HG03439 (cell line): Measurements from ENCODE around the gene TWNK.

ENCODE experiments used
- ATAC-seq: cut with Tn5 transposase; IDR thresholded peaks from one replicate; pipeline ENCODE4 v1.9.1; 2021; ENCODE audit warnings: mild to moderate bottlenecking, moderate library complexity; ENCODE audit not compliant: unreplicated experiment

TWNK gene

GRCh38 chr10:101010329-101010728 is 23.0 kb downstream of the TWNK start:
- no peak for ATAC-seq

GRCh38 chr10:101011517-101012423 is 24.4 kb downstream of the TWNK start:
- no peak for ATAC-seq

GRCh38 chr10:101012525-101013364 is 25.4 kb downstream of the TWNK start:
- peak; percentile 77 for ATAC-seq

GRCh38 chr10:101013365-101013825 is 26.1 kb downstream of the TWNK start:
- ATAC-seq = no peak

GRCh38 chr10:101014230-101014884 is 27.0 kb downstream of the TWNK start:
- no peak for ATAC-seq

GRCh38 chr10:101014966-101015581 is 27.7 kb downstream of the TWNK start:
- no peak for ATAC-seq

- ATAC-seq = no peak
These were observed 28.2 kb downstream of the TWNK start for GRCh38 chr10:101015582-101015973.

DNA sequence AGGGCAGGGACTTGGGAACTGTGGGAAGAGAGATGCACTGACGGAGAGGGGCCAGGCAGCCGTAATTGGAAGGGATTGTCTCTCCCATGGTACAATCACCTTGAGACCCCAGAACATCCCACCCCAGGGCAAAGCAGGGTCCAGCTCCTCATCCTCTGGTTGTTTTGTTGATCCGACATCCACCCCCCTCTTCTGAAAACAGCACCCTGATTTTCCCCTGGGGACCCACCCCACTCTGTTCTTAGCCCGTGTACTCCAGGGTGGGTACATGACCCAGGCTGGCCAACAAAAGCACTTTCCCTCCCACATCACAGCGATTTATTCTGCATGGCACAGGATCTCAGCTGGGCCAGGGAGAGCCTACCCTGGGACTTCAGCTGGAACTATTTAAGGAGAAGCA is 29.5 kb downstream of the TWNK start:
- no peak for ATAC-seq

DNA sequence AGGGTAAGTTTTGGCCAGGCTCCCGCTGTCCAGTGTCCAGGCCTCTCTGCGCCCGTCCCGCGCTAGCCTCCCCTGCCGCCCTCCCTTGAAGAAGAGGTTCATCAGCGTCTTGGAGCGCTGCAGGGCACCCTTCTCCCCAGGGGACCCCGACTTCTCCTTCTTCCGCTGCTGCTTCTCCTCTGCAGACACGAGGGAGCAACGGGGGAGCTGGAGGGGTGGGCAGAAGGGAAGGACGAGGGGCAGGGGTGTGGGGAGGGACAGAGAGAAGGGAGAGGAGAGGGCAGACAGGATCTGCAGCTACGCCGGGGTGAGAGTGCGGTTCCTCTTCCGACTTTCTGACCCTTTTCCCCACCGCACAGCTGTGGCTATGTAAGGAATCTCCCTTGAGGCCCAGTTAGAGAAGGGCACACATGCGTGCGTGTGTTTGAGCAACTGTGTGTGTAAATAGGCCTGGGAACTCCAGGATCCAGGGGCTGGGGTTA is 30.8 kb downstream of the TWNK start:
- ATAC-seq = no peak

DNA sequence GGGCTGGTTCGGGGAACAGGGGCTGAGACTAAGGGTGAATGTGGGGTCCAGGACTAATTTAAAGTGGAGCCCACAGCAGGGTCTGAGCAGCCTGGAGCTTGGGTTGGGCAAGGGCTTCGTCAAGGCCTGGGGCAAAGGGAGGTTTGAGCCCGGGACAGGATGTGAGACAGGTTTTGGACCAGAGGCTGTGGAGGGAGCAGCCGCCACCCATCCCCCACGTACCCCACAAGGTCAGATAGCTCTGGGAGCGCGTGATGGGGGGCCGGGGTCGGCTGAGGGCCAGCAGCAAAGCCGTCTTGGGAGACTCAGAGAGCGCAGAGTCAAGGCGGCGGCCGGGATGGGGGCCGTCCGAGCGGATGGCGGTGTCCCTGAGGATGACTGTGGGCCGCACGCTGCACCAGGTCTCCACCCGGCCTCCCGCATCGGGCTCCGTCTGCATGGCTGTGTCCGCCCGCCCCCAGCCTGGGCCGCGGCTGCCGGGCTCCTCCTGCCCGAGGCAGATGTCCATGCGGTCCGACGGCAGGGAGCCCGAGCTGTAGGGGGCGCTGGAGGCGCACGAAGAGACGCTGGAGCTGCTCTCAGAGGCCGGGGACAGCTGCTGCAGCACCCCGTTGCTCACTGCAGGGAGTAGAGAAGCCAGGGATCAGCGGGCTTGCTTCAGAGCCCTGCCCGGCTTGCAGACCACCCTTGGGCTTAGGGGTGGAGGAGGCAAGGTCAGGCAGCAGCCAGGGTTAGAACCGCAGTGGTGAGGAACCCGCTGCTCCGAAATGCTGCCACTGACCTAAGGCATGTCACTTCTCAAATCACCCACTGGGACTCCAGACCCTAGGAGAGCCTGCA is 31.5 kb downstream of the TWNK start:
- no peak for ATAC-seq

GRCh38 chr10:101019440-101019703 is 32.0 kb downstream of the TWNK start:
- no peak for ATAC-seq

DNA sequence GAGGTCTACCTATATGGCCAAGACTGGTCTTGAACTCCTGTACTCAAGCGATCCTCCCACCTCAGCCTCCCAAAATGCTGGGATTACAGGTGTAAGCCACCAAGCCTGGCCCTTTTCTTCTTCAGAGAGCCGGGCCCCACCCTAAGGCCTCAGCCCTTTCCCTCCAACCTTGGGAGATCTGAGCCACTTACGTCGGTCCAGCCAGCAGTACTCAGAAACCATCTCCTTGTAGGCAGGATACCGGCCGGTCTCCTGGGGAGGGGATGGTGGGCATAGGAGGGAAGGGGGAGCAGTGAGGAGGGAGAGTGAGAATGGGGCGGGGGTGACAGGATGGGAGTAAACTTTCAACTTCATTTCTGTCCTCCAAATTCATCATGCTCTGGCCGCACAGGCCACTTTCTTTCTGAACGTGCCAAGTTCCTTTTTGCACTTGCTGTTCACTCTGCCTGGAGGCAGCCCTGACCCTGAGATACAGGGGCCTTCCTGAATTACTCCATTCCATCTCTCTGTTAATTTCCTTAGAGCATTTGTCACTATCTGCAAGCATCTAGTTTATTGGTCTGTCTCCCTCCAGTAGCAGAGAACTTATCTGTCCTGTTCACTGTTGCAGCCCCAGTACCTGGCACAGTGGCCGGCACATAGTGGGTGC is 33.2 kb downstream of the TWNK start:
- ATAC-seq = no peak

DNA sequence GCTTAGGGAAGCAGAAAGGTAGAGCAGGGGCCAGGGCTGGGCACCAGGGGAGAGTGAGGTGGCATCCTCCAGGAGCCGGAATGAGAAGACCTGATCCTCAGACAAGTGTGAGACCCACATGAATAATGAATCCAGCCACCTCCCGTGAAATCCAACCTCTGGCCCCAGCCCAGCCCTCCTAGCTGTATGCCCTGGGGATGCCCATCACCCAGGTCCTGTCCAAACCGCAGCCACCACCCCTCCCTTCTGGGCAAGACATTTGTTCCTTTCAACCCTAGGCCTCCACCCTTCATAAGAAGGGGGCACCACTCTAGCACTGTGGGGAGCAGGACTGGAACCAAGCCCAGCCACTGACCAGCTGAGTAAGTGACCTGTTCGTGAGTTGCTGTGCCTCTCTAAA is 33.9 kb downstream of the TWNK start:
- no peak for ATAC-seq

GRCh38 chr10:101021692-101022251 is 34.4 kb downstream of the TWNK start:
- no peak for ATAC-seq

DNA sequence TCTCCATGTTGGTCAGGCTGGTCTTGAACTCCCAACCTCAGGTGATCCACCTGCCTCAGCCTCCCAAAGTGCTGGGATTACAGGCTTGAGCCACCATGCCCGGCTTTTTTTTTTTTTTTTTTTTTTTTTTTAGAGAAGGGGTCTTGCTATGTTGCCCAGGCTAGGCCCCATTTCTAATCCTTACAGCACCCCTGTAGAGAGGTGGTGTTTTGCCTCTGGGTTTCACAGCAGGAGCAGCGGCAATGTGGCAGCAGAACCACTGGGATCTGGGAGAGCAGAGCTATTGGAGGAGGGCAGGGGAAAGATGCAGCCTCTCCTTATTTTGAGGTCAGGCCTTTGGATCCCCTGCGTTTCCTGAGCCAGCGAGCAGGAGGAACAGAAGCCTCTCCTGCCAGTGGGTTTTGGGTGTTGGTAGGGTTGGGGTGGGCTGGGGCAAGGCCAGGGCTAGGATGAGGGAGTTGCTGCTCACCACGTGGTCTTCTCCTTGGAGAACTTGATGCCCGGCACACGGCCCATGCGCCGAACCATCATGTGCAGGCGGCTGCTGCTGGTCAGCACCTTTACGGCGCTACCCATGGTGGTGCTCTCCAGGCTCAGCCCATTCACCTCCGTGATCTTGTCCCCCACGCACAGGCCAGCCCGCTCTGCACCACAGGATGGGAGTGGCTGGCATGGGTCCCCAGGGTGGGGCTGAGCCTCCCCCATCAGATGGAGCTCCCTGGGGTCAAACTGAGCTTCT is 35.8 kb downstream of the TWNK start:
- ATAC-seq = no peak

- no peak for ATAC-seq
These were observed 39.9 kb downstream of the TWNK start for GRCh38 chr10:101027106-101027720.

DNA sequence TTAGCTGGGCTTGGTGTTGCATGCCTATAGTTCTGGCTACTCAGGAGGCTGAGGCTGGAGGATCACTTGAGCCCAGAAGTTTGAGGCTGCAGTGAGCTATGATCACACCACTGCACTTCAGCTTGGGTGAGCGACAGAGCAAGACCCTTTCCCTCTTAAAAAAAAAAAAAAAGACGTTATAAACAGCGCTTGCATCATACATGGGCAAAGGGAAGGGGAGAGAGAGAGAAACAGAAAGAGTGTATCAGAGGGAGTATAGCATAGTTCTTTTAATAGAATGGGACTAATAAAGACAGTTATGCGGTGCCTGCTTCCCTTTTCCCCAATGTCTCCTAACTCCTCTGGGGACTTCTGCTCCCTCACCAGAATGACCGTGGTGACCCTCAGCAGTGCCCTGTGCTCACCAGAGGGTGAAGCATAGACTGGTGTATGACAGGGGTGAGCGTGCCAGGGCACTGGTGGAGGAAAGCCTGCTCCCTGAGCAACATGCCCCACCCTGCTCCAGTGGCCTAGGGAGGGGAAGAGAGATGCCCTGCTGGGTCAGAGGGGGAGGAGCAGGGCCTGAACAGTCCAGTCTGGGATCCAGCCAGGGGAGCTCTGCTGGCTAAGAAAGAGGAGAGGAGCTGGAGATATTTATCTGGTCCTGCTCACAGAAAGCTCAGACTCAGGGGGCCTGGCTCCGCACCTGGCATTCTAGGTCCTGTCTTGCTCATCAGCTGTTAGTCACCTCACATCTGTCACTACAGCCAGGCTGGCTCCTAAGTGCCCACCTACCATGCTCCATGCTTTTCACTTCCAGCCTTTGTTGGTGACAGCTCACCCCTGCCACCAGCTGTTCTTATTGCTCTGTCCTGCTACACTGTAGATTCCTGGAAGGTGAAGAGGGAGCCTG is 41.3 kb downstream of the TWNK start:
- no peak for ATAC-seq
